ENCODE results near the gene TTI1.
A peak's percentile ranks its signal among the peaks of the same experiment; 100 is the strongest.

The TTI1 gene

GRCh38 chr20:38024496-38024895, 8.8 kb downstream of the TTI1 start:
- H3K27ac ChIP-seq = peak overlapping the region; percentile 61
- TF ChIP-seq CTCF (conservative IDR thresholded peaks at IDR 0.05) = no peak

GRCh38 chr20:38023181-38024001, 9.9 kb downstream of the TTI1 start:
- no peak for TF ChIP-seq CTCF (conservative IDR thresholded peaks at IDR 0.05)
- peak overlapping the region; percentile 61 for H3K27ac ChIP-seq

GRCh38 chr20:38021087-38021772, 12.0 kb downstream of the TTI1 start:
- no peak for TF ChIP-seq CTCF (conservative IDR thresholded peaks at IDR 0.05)

GRCh38 chr20:38018385-38018784, 14.9 kb downstream of the TTI1 start:
- no peak for TF ChIP-seq CTCF (conservative IDR thresholded peaks at IDR 0.05)
- H3K27ac ChIP-seq = no peak overlapping the region

More at GRCh38 chr20:38021087-38021772, 12.0 kb downstream of the TTI1 start:
- H3K27ac ChIP-seq = peak overlapping the region; percentile 61

- no peak for TF ChIP-seq CTCF (conservative IDR thresholded peaks at IDR 0.05)
- no peak overlapping the region for H3K27ac ChIP-seq
These were observed 15.3 kb downstream of the TTI1 start for GRCh38 chr20:38017959-38018358.

- H3K27ac ChIP-seq = no peak overlapping the region
- TF ChIP-seq CTCF (conservative IDR thresholded peaks at IDR 0.05) = no peak
These were observed 19.4 kb downstream of the TTI1 start for GRCh38 chr20:38013887-38014286.

- TF ChIP-seq CTCF (conservative IDR thresholded peaks at IDR 0.05) = no peak
- no peak overlapping the region for H3K27ac ChIP-seq
These were observed 20.9 kb downstream of the TTI1 start for GRCh38 chr20:38012332-38012731.
